CD14-positive monocyte (primary cell): ENCODE measurements around the gene DCUN1D5. TPM values are rescaled to one million over a fixed set of nuclear protein-coding genes. Genes with fewer than 3 reads are reported as not detected.

ENCODE experiments used
- DNase-seq, 3 donors: peaks; one replicate each; pipeline ENCODE4 v3.0.0-alpha.2; 2011 to 2022
- H2AFZ ChIP-seq: 2 replicates; pipeline ENCODE4 v1.6.0; 2012; ENCODE audit warnings: mild to moderate bottlenecking, low read depth, low read length, inconsistent platforms; ENCODE audit not compliant: insufficient read depth, poor library complexity, severe bottlenecking
- H3K27ac ChIP-seq, 2 donors: 1 replicate in 1 of 2; 2 replicates in 1 of 2; pipeline ENCODE4 v1.5.1; 2012 to 2013; ENCODE audit warnings: low read length in 2 of 2, control low read depth in 1 of 2, inconsistent platforms in 1 of 2, low read depth in 1 of 2, mild to moderate bottlenecking in 1 of 2
- H3K27me3 ChIP-seq, 2 donors: one replicate each; pipeline versions ENCODE4 v1.6.0 to v1.6.1; 2011 to 2013; ENCODE audit warnings: low read length in 2 of 2; ENCODE audit not compliant: control insufficient read depth in 2 of 2, insufficient read depth in 2 of 2
- H3K36me3 ChIP-seq, 2 donors: replicated peaks in 1 of 2; 1 replicate in 1 of 2; 2 replicates in 1 of 2; pipeline versions ENCODE4 v1.5.1 to v1.6.1; 2012 to 2013; ENCODE audit warnings: low read length in 2 of 2, control low read depth in 1 of 2, inconsistent platforms in 1 of 2, mild to moderate bottlenecking in 1 of 2; ENCODE audit not compliant: insufficient read depth in 2 of 2, control insufficient read depth in 1 of 2
- H3K4me1 ChIP-seq, 2 donors: 1 replicate in 1 of 2; 2 replicates in 1 of 2; pipeline versions ENCODE4 v1.5.1 to v1.6.1; 2012 to 2013; ENCODE audit warnings: low read length in 2 of 2, control low read depth in 1 of 2, inconsistent platforms in 1 of 2, mild to moderate bottlenecking in 1 of 2, moderate library complexity in 1 of 2; ENCODE audit not compliant: insufficient read depth in 2 of 2, control insufficient read depth in 1 of 2
- H3K4me2 ChIP-seq: replicated peaks from 2 replicates; pipeline ENCODE3; 2012; ENCODE audit warnings: low read length, moderate library complexity, mild to moderate bottlenecking; ENCODE audit not compliant: poor library complexity, severe bottlenecking; ENCODE audit errors: extremely low read depth
- H3K4me3 ChIP-seq, 3 experiments: fragments of 200-600 bp in 1 of 3; sonication (generic) in 1 of 3; replicated peaks in 1 of 3; 1 replicate in 2 of 3; 2 replicates in 1 of 3; pipeline ENCODE4 v1.5.1; 2011 to 2013; ENCODE audit warnings: low read length in 3 of 3, mild to moderate bottlenecking in 3 of 3, control low read depth in 2 of 3, low read depth in 2 of 3, inconsistent platforms in 1 of 3, moderate library complexity in 1 of 3
- H3K79me2 ChIP-seq: 2 replicates; pipeline ENCODE4 v1.6.0; 2012; ENCODE audit warnings: mild to moderate bottlenecking, control low read depth, inconsistent platforms, low read length, moderate library complexity; ENCODE audit not compliant: insufficient read depth
- H3K9ac ChIP-seq: 2 replicates; pipeline ENCODE4 v1.6.0; 2017; ENCODE audit warnings: low read length, mild to moderate bottlenecking; ENCODE audit not compliant: insufficient read depth, poor library complexity, severe bottlenecking
- H3K9me3 ChIP-seq, 2 donors: replicated peaks in 1 of 2; 1 replicate in 1 of 2; 2 replicates in 1 of 2; pipeline versions ENCODE4 v1.5.1 to v1.6.1; 2012 to 2013; ENCODE audit warnings: low read length in 2 of 2, control low read depth in 1 of 2; ENCODE audit not compliant: control insufficient read depth in 1 of 2, insufficient read depth in 1 of 2
- H4K20me1 ChIP-seq: 2 replicates; pipeline ENCODE4 v1.6.0; 2012; ENCODE audit warnings: mild to moderate bottlenecking, low read length, control low read depth, moderate library complexity; ENCODE audit not compliant: insufficient read depth
- H3K27ac Mint-ChIP-seq, 7 donors: one replicate each; pipeline ENCODE4 v1.8.0; 2020; ENCODE audit warnings: mild to moderate bottlenecking in 7 of 7, mixed read lengths in 7 of 7, moderate library complexity in 6 of 7, inconsistent platforms in 2 of 7
- H3K27me3 Mint-ChIP-seq, 3 donors: one replicate each; pipeline ENCODE4 v1.8.0; 2021 to 2022; ENCODE audit warnings: low read depth in 3 of 3, mild to moderate bottlenecking in 3 of 3, mixed read lengths in 3 of 3, moderate library complexity in 3 of 3, inconsistent platforms in 1 of 3
- H3K36me3 Mint-ChIP-seq, 2 donors: one replicate each; pipeline ENCODE4 v1.8.0; 2020; ENCODE audit warnings: mixed read lengths in 2 of 2, inconsistent platforms in 1 of 2, mild to moderate bottlenecking in 1 of 2
- H3K4me1 Mint-ChIP-seq: one replicate; pipeline ENCODE4 v1.8.0; 2020; ENCODE audit warnings: mild to moderate bottlenecking, mixed read lengths
- H3K4me3 Mint-ChIP-seq, 2 donors: one replicate each; pipeline ENCODE4 v1.8.0; 2020; ENCODE audit warnings: mild to moderate bottlenecking in 2 of 2, mixed read lengths in 2 of 2, moderate library complexity in 1 of 2
- H3K9me3 Mint-ChIP-seq, 7 donors: one replicate each; pipeline ENCODE4 v1.8.0; 2020 to 2022; ENCODE audit warnings: mixed read lengths in 7 of 7, mild to moderate bottlenecking in 6 of 7, moderate library complexity in 6 of 7, inconsistent platforms in 2 of 7
- CTCF ChIP-seq: fragments of 200-600 bp; IDR thresholded peaks from one replicate; pipeline ENCODE4 v1.8.0; 2022; ENCODE audit warnings: antibody characterized with exemption, mild to moderate bottlenecking
- WGBS: methylation state at CpG from one replicate; pipeline ENCODE4 v1.1.5; 2013; ENCODE audit warnings: missing lambda C conversion rate; ENCODE audit not compliant: insufficient coverage; 5-methylcytosine and 5-hydroxymethylcytosine counted together
- intact Hi-C, 2 donors: fragments of 100-400 bp; cut with micrococcal nuclease; formaldehyde crosslinking; loops; one replicate each; pipeline versions ENCODE4 v1.15.0 to v1.15.1; 2023
- polyA plus RNA-seq, 3 donors: library from polyadenylated mRNA; depleted of rRNA in 1 of 3; unstranded in 2 of 3; stranded (reverse) in 1 of 3; fragments of 300-500 nt in 2 of 3; fragments of >200 nt in 1 of 3; fragmentation: Illumina TruSeq in 2 of 3; gene quantifications; 1 replicate in 2 of 3; 2 replicates in 1 of 3; pipeline ENCODE4 v1.2.3, GENCODE V29; 2012 to 2021

DCUN1D5 gene
- polyA plus RNA-seq, 3 donors, result 7.8 to 20.3 (median 19.5) TPM

- Histone ChIP-seq H3K4me1 (peaks cover 8 to 13% of the 10 kb centered on the region in 2 donors), H4K20me1 (no peaks in the 10 kb centered on the region), H3K36me3 (peaks cover 14 to 49% of the 10 kb centered on the region in 2 donors), H3K27ac (no peak overlapping the region), H3K4me2 (no peak overlapping the region), H3K9me3 (no peaks in the 10 kb centered on the region), H3K27me3 (no peaks in the 10 kb centered on the region), H3K4me3 (no peak overlapping the region), H2AFZ (no peak overlapping the region), H3K9ac (no peak overlapping the region), H3K79me2 (peaks cover 53% of the 10 kb centered on the region)
- no peaks in the 10 kb centered on the region for H3K27me3 Mint-ChIP-seq
- no peak overlapping the region for H3K4me3 Mint-ChIP-seq
- H3K4me1 Mint-ChIP-seq, result peaks cover 17% of the 10 kb centered on the region
- no peak for TF ChIP-seq CTCF
- intact Hi-C loops, result no loop called here
- H3K27ac Mint-ChIP-seq, result no peak overlapping the region
- H3K9me3 Mint-ChIP-seq, result peaks cover 0 to 2% (median 0%) of the 10 kb centered on the region in 7 donors
- peaks cover 22 to 37% of the 10 kb centered on the region in 2 donors for H3K36me3 Mint-ChIP-seq
- no peak for DNase-seq
Observed at GRCh38 chr11:103086461-103086860, 5.5 kb downstream of the DCUN1D5 start.

DNA sequence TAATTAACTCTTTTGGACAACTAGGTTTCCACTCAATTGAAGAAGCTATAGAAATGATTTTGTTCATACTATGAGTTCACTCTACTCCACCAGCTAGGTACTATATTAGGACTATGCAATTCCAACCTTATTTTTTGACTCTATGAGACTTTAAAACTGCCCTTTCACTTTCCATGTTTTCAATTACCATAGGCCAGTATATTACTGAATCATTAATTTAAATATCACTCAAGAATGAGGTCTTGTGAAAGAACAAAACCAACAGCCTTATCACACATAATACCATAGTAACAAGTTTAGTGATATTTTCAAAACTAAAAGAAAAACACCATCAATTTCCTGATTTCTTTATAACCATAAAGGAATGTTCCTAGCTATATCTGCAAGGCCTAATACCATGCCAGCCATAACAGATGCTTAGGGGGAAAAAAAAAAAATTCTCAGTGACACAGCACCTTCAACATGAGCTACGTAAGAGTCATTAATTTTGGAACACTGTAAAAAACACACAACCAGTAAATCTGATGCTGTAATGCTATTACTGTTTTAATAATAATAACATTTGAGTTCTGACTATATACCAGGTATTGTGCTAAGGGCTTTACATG is 6.1 kb downstream of the DCUN1D5 start:
- H3K79me2 ChIP-seq, result peaks cover 48% of the 10 kb centered on the region
- H3K36me3 ChIP-seq, result peaks cover 15 to 51% of the 10 kb centered on the region in 2 donors
- Mint-ChIP-seq H3K27me3 (no peaks in the 10 kb centered on the region), H3K4me1 (peaks cover 13% of the 10 kb centered on the region), H3K27ac (no peak overlapping the region), H3K9me3 (peaks cover 0 to 2% (median 0%) of the 10 kb centered on the region in 7 donors), H3K4me3 (no peak overlapping the region), H3K36me3 (peaks cover 22 to 37% of the 10 kb centered on the region in 2 donors)
- H3K4me2 ChIP-seq, result no peak overlapping the region
- peaks cover 5 to 7% of the 10 kb centered on the region in 2 donors for H3K4me1 ChIP-seq
- H3K4me3 ChIP-seq, result no peak overlapping the region
- no peak for TF ChIP-seq CTCF
- no CpG with 5 or more reads among the region's 1 CpG for WGBS
- intact Hi-C loops, result no loop called here
- DNase-seq, result no peak
- no peaks in the 10 kb centered on the region for H3K9me3 ChIP-seq
- H3K9ac ChIP-seq, result no peak overlapping the region
- no peaks in the 10 kb centered on the region for H3K27me3 ChIP-seq
- H3K27ac ChIP-seq, result no peak overlapping the region
- no peak overlapping the region for H2AFZ ChIP-seq
- no peaks in the 10 kb centered on the region for H4K20me1 ChIP-seq
